ENCODE results near the gene ADAT3.

ADAT3 gene

DNA sequence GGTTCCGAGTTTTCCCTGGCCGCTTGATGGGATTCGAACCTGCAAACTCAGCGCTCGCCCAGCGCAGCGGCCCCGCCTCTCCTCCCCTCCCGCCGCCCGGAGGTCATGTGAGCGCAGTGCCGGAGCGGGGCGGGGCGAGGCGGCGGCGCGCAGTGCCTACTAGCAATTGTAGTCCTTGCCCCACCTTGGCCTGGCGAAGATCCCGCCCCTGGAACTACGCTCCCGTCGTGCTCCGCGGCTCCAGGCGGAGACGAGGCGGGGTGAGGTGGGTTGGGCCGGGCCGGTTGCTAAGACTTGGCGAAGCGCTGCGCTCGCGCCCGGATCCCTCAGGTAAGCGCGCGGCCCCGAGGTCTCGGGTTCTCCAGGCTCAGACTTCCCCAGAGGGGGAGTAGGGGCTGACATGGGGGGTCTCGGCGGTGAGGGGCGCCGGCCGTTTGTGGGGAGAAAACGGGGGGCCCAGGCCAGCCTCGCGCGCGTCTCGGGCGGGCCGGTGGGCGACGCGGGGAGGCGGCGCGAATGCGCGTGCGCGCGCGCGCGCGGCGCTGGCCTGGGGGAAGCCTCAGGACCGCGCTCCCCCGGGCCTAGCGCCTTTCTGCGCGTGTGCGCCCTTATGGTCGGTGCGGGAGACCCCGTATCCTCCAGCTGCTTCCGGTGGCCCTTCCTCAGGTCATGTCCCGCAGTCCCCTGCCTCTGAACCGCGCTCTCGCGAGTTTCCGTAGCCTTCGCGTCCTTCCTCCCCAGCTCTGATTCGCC, at the start of gene ADAT3, which contains the start of gene SCAMP4:
Gene ADAT3, plus strand, starts transcription at position 290 of the 753 bp plus-strand sequence. CDS start 6,649 bp downstream, outside the sequence.
Gene SCAMP4, plus strand, starts transcription at position 290 of the 753 bp plus-strand sequence. CDS start 9,621 bp downstream, outside the sequence.
- DNase-seq: peak; percentile 99

DNA sequence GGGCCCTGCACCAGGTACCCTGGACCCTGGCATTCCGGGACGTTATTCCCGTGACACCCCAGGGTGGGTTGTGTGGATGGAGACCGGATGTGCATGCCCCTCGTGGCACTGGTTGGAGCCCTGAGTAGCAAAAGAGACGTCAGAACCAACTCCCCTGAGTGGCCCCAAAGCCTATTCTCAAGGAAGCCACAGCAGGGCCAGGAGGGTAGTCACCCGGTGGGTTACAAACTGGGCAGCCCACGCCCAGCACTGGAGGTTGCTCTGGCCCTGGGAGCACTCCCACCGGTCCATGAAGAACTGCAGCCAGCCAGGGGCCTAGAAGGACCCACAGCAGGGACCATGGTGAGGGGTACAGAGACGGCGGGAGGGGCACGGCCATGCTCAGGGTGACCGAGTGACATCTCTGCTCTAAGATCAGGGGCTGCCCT, 49.4 kb upstream of the ADAT3 start:
- DNase-seq: peak; percentile 68

DNA sequence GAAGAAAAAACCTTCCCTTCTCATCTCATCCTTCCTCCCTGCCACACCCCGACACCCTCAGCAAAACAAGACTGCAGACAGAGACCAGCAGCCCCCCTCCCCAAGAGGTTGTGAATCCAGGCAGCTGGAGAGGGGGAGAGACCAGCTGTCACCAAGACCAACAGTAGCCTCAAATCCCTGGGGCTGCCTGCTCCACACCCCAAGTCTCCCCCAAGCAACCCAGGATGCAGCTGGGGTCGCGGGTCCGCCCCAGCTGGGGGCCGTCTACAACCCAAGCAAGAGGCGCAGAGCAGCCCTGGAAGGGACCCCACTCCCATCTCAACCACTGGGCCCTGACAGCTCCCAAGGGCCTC, 48.9 kb upstream of the ADAT3 start:
- DNase-seq: no peak

DNA sequence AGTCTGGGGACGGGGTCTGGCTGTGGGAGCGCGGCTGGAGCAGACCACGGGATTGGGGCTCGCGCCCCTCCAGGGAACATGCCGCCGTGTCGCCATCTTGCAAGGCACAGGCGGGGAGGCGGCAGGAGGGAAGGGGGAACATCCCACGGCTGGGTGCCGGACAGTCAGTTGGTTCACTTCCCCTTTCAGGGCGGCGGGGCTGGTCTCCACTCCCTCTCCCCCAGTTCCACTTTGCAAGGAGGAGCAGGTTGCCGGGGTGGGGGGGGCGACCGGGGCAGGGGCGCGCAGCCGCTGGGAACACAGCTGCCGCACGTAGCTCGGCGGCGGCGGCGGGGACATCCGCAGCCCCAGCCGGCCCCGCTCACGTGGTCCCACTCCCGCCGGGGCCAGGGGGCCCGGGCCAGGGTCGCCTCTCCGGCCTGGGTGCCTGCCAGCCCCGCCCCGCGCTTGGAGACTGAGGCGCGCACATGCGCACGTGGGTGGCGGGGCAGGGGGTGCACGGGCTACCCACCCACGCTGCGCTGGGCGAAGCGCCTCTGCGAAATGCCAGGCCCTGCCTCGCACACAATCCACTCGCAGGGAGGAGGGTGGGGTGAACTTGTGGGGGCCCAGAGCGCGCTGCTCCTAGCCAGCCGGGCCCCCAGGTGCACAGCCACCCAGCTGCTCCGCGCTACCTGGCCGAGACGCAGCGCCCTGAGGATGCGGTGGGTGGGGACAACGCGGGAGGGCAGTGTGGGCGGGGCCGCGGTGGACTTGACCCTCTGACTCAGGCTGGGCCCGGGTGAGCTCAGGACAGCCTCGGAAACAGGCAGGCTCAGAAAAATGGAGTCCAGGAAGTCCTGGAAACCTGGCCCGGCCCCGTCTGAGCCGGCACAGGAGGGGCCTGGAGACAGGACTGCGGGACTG, 48.2 kb upstream of the ADAT3 start:
- DNase-seq: peak; percentile 95

DNA sequence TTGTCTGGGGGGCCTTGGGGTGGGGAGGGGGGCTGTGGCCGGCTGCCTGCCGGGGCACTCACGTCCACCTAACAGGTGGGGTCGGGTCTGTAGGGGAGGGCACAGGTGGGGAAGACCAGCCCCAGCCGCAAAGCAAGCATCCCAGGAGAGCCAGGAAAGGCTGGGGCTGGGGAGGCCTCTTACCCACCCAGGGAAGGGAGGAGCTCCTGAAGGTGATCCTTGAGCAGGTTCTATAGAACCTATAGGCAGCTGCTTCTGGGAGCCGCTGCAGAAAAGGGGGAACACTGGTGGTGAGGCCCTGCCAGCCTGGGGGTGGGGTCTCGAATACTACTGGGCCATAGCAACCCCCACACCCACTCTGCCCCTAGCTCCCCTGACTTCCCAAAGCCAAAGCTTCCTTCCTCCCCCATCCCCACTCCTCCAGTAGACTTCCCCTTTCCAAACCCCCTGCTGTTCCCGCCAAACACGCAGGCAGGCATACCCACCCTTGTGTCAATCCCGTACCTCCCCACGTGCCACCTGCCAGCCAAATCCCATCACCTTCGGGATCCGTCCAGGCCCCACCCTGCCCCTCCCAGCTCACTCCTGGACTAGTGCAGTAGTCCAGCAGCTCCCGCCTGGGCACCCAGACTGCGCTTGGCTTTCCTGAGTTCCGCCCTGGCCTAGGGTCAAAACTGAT, 47.4 kb upstream of the ADAT3 start:
- DNase-seq: peak; percentile 70

DNA sequence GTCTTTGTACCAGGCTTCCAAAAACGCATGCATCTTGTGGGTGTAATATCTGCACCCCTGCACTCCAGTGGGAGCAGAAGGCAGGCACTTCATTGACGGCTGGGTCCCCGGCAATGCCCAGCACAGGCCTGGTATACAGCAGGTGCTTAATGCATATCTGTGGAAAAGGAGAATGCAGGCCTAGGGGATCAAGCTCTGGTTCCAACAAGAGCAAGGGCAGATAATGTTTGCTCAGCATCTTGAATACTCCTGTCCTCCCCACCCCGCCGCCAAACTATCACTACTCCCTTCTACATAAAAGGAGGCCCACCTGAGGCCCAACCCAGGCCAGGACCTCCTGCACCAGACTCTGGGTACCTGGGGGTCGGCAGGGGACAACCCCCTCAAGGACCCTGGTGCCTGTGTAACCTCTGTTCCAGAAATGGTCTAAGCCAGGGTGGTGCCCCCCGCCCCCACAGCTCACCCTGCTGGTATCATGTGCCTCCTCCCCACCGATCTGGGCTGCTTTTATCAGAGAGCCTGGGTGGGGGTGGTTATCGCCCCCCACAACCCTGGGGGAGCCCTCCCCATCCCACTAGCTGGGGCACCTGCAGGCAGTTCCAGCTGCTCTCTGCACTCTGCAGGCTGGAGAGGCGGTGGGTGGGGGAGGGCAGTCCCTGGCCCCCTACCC, 46.7 kb upstream of the ADAT3 start:
- DNase-seq: no peak

DNA sequence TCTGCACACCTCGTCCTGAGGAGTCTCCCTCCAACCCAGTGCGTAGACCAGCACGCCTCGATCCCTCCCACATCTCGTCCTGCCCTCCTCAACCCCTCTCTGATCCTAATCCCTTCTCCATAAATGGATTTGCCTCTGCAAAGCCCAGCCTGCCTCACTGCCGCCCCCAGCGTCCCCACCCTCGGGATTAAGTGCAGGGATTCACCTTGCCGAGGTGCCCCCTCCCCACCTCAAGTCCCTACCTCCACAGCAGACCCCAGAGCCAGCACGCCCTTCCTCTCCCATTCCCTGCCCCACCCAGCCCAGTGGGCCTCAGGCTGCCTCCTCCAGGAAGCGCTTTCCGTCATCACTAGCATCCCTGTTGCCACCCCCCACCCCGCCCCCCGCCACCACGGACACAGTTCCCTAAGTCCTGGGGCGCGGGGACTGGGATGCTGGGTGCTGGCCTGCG, 45.8 kb upstream of the ADAT3 start:
- DNase-seq: no peak

DNA sequence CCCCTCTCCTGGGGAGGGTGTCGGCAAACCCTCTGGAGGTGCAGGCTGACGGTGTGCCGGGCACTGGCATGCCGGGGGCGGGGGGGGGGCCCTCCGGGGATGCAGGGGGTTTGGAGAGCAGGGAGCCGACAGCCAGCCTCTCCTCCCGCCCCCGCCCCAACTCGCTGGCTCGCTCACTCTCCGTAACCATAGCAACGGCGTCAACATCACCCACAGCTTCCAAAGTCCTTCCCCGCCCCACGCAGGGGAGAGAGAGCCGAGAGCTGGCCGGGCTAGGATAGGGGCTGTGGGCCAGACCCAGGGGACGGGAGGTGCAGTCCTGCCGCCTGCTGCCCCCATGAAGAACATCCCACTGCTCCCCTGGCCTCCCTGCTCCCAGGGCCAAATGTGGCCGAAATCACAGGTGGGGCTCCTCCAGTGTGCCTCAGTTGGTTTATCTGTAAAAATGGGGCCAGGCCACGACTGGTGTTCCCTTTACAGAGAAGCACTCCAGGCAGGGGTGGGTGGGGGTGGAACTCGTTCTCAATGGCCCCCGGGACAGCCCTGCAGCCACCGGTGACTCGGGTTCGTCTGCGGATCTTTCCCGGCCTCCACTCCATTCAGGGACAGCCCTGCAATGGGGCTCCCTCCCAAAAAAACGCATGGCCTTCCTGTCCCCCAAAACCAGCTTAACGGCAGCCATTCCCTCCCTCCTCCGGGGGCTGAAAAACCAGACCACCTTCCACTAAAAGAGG, 45.0 kb upstream of the ADAT3 start:
- DNase-seq: peak; percentile 31

DNA sequence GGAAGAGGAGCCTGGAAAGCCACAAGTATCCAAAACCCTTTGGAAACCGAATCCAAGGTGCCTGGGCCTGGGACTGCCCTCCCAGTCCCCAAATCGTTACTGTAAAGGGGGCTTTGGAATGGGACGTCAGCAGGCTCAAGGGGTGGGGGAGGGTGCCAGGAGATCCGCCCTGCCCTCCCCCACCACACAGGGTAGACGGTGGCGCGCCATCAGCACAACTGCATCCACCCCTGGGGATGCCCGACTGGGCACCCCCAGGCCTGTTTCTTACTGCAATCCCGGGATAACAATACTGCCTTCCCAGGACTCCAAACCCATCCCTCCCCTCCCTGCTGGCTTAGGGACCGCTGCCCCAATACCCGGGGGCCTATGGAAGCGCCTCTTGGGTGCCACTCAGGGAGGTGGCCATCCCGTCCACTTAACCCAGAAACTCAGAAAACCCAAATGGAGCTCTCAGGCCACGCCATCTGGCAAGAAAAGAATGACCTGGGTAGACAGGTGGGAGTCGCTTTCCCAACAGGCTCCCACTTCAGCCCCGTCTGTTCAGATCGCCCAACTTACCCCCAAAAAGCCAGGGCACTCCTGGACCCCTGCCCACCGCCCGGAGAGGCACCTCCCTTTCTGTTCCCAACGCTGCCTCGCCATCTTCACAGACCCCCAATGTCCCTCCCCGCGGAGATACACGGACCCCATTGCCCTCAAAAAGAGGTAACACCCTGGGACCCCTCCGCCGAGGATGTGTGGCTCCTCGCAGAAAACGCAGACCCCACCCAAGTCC, 44.2 kb upstream of the ADAT3 start:
- no peak for DNase-seq

DNA sequence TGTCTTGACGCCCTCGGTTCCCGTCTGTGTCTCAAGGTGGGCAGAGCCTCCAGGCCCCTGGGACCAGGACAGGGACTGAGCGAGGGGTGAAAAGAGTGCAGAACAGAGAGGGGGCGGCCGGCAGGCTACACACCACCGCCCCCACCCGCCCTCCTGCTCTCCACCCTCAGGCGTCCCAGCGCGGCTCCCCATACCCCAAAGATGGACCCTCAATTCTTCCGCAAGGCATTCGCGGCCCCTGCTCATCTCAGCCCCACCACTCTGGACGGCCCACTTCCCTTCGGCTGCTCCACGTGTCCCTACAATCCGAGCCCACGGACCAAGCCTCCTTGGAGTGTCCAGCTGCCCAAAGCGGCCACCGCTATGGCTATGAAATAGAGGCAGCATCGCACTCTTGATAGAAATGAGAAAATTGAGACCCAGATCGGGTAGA, 43.6 kb upstream of the ADAT3 start:
- DNase-seq: no peak

DNA sequence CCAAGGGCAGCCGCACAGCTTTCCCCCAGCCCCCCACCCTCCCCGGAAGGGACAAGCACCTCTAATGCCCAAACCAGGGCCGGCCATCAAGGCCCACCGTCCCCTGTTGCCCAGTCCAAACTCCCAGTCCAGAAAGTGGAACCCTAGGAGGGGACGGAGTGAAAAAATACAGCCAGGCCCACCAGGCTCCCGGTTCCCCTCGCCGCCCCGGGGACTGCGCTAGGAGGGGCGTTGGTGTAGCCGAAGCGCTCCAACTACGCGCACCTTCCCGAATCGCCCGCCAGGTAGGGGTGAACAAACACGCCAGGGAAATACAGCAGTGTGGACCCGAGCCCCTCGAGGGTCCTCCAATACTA, 43.2 kb upstream of the ADAT3 start:
- DNase-seq: no peak

DNA sequence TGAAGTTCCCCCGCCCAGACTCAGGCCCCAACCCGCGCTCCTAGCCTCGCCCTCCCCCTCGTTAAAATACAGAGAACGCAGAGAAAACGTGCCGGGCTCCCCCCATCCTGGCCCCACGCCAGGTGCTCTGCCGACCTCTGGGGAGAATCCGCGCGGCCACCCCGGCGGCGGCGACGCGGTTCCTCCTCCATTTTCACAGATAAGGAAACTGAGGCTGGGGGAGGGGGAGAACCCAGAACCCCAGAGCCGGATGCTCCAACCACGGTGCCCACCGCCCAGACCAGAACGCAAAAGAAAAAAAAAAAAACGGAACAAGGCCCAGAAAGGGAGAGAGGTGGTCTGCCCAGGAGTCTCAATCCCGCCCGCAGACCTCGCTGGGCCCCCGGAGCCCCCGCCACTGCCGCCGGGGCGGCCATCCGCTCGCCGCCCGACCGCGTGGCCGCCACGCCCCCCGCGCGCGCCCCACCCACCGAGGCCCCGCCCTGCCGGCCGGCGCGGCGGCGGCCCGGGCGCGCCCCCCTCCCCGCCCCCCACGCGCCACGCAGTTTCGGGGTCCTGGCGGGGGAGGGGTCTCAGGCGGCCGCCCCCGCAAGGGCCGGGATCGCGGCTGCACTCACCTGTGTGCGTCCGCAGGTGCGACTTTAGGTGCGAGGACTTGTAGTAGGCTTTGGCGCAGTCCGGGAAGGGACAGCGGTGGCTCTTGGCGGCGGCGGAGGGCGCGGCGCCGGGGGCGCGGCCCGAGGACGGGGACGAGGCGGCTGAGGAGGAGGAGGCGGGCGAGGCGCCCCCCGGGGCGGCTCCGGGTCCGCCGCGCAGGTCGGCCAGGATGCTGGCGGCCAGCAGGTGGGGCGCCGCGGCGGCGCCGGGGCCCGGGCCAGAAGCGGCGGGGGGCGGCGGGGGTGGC, 42.5 kb upstream of the ADAT3 start:
- no peak for DNase-seq

DNA sequence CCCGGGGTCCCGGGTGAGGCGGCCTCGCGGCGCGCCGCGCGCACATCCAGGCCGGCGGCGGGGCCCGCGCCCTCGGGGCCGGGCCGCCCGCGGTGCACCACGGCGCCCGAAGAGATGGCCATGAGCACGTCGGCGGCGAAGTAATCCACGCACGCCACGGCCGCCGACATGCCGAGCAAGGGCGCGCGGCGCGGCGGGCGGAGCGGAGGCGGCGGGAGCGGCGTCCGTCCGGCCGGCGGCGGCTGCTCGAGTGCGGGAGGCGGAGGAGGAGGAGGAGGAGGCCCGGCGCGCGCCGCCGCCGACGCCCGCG, 41.9 kb upstream of the ADAT3 start, which contains the start of gene KLF16:
Gene KLF16, minus strand, starts transcription at position 252 of the 310 bp plus-strand sequence. Its CDS starts 82 bp downstream, at position 170.
- DNase-seq: no peak

DNA sequence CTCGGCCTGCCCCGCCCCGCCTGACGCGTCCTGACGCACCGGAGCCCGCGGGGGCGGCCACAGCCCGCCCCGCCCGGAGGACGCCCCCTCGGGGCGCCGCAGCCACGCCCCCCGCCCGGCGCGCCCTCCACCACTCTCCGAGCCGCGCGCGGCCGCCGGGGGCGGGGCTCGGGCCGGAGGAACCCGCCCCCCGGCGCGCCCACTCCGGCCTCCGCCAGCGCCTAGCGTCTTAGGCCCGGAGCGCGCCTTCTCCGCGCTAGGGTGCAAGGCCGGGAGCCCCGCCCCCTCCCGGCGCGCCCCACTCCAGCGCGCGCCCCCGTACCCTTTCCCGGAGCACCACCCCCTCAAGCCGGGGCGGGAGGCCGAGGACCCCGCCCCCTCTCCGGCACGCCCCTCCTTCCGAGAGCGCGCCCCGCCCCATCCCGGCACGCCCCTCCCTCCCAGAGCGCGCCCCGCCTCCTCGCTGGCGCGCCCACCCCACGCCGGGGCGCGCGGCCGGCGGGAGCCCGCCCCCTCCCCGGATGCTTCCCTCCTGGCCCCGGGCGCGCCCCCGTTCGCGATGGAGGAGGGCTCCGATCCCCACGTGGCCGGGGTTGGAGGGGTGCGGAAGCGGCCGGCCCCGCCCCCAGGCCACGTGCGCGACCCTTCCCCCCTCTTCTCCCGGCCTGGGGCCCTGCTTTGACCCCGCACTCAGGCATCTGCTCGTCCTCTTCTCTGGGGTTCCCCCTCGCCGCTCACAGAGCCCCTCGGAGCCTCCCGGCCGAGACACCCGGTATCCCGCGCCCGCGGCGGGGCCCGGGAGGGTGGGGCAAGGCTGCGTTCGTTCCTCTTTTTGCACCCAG, 41.3 kb upstream of the ADAT3 start:
- DNase-seq: peak; percentile 93

DNA sequence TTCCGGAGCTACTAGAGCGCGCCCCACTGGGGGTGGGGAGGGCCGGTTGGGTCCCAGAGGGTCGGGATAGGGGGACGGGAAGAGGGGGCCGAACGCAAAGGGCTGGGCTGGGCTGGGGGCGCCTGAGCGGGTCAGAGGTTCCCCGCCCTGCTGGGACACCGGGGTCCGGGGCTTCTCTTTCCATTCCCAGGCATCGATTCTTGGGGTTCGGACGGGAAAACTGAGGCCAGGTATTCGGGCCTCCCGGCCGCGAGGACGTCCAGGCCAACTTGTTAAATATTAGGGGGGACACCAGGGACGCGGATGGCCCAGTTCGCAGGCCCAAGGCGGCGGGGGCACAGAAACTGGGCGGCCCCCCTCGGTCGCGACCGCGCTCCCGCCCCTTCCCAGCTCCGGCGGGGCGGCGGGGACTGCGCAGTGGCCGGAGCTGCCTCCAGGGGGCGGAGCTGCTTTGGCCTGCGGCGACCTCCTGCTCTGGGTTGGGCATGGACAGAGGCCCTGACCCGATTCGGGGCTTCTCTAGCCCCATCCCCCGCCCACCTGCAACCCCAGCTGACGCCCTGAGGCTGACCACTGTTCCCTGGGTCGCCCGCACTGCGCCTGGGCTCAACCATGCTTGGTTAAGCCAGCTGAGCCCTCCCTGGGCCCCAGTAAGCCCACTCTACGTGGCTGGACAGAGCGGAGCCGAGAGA, 40.6 kb upstream of the ADAT3 start:
- peak; percentile 72 for DNase-seq

DNA sequence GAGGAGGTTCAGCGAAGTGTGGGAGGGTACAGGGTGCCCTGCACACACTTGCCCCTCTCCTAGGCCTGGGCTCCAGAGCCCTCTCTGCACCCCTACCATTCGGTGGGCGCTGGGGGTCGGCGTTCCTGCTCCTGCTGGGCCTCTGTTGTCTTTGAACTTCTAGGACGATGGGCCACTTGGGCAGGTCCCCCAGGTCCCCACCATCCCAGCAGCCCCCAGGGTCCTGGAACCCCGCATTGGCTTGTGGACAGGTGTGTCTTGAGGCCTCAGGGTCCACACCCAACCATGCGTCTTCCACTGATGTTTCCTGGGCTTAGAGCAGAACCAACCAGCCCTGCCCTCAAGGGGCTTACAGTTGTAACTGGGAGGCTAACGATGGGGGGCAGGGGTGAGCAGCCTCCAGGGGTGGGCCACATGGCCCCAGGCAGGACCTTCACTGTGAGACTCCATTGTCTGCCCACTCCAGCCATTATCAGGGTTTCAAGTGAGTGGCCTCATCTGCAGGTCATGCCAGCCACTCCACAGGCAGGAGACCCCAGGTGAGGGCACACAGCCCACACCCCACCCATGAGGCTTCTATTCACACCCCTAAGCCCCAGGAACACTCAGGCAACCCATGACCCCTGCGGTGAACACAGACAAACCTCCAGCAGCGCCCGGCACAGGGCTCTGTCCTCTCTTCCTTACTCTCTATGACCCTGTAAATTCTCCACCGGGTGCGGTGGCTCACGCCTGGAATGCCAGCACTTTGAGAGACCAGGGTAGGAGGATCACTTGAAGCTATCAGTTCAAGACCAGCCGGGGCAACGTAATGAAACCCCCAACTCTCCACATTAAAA, 39.8 kb upstream of the ADAT3 start:
- DNase-seq: no peak

DNA sequence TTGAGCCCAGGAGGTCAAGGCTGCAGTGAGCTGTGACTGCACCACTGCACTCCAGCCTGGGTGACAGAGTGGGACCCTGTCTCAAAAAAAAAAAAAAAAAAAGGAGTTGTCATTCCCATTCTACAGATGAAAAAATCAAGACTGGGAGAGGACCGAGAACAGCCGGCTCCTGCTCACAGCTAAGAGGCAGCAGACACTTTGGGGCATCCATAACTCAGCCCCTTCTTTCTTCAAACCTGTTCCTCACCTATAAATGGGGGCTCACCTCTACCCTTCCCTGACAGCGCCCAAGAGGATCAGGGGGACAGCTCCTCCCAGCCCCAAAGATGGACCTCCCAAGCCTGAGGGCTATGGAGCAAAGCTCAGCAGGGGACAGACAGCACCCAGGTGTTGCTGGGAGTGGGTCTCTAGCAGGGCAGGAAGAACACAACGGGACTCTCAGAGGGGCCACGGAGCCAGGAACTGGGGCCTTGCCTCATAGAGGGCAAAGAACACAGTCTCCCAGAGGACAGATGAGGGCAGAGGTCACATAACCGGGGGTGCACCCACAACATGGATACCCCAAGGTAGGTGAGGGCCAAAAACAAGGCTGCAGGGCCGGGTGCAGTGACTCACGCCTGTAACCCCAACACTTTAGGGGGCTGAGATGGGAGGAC, 38.4 kb upstream of the ADAT3 start:
- DNase-seq: no peak
